22Rv1 (cell line): Measurements from ENCODE around the gene TNPO3.

Experiments
- CTCF ChIP-seq: fragments of 450-650 bp; IDR thresholded peaks from 2 replicates; pipeline ENCODE4 v1.5.1; 2017; ENCODE audit warnings: mild to moderate bottlenecking
- ZFX ChIP-seq: fragments of 450-650 bp; IDR thresholded peaks from 2 replicates; pipeline ENCODE4 v1.6.1; 2017; ENCODE audit warnings: antibody characterized with exemption, borderline replicate concordance

- no peak for TF ChIP-seq CTCF
- no peak for TF ChIP-seq ZFX
These were observed 139.6 kb downstream of the TNPO3 start for GRCh38 chr7:128915271-128915819.
